ENCODE results near the gene LARP1.

DNA sequence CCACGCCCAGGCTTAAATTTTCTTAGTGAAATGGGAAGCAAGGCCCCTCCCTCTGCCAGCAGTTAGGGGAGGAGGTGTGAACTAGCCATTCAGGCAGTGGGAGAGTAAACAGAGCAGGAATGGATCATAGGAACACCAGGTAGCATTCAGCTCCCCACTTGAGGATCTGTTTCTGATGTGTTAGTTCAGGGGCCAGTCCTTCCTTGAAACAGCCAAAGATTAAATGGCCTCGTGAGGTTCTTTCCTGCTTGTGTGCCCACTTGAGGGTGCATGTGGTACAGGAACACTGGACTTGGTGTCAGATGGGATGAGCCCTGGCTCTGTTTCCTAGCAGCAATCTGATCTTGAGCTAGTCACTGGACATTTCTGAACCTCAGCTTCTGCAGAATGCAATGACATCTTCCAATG is 74.0 kb downstream of the LARP1 start:
- TF ChIP-seq POLR2A (IDR thresholded peaks at IDR 0.05), result no peak
- TF ChIP-seq CTCF (IDR thresholded peaks at IDR 0.05), result no peak

Measured in upper lobe of left lung (tissue), 4 donors.